Jurkat, Clone E6-1 (cell line): ENCODE measurements around the gene ITPRIP.

Experiments used
- DNase-seq: peaks from one replicate; pipeline ENCODE4 v3.0.0-alpha.2; 2011; ENCODE audit warnings: low read depth, low spot score
- H3K4me3 ChIP-seq: 2 replicates; pipeline ENCODE4 v1.5.1; 2011; ENCODE audit warnings: mild to moderate bottlenecking, low read length, control low read depth, moderate library complexity

Gene ITPRIP

DNA sequence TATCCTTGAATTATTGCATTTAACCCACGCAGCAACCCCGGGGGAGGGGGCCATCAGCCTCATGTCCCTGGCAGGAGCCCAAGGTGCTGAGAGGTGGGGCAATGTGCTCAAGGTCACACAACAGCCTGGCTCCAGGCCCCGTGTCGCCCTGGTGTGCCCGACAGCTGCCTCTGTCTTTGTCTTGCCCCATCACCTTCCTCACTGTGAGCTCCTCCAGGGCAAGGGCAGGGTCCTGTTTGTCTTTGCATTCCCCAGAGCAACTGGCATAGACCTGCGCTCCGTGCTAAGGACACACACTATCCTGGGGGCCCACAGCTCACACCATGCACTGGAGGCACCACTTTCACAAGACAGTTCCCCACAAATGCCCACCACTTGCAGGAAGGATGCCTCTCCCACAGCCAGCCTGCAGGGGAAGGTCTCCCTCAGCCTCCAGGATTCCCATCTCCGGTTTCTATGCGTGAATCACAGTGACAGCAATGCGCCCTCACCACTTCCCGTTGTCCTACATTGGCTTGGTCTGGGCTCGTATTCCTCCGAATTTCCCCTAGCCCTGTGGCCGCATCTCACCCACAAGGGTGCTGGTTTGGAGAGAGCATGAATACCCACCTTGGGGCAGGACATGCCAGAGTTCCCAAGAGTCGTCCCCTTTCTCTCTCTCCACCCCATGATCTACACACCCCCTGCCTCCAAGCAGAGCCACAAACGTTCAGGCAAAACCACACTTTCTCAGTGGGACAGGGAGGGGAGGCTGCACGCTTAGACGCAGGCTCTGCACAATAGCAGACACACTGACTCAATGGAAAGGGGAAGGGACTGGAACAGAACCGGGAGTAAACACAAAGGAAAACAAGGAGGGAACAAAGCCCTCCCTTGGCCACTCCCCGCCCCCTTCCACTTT, 10.3 kb downstream of the ITPRIP start:
- DNase-seq, result peak; percentile 49
- H3K4me3 ChIP-seq, result peak overlapping the region; percentile 50

DNA sequence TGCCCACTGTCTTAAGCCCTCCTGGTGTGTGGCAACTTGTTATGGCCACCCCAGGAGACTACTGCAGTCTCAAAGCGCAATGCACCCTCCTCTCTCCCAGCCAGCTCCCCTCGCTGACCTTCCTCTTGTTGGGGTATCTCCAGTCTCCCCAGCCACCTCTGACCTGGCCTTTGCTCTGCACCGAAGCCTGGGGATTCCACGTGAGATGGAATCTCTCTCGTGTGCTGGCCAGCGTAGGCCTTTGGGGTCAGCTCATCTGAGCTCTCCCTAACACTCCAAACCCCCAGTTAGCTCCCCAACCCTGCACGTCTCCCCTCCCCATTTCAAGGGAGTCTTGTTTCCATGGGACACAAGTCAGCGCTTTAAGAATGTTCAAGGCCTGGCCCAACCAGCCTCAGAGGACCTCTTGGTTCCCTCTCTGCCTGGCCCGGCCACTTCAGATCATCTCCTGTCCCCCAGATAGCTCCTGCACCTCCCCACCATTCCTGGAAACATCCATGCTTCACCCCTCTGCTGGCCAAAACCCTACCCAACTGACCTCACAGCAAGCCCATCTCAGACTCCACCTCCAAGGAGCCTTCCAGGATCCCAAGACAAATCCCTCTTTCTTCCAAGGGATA, 11.2 kb downstream of the ITPRIP start:
- H3K4me3 ChIP-seq, result no peak overlapping the region
- no peak for DNase-seq

DNA sequence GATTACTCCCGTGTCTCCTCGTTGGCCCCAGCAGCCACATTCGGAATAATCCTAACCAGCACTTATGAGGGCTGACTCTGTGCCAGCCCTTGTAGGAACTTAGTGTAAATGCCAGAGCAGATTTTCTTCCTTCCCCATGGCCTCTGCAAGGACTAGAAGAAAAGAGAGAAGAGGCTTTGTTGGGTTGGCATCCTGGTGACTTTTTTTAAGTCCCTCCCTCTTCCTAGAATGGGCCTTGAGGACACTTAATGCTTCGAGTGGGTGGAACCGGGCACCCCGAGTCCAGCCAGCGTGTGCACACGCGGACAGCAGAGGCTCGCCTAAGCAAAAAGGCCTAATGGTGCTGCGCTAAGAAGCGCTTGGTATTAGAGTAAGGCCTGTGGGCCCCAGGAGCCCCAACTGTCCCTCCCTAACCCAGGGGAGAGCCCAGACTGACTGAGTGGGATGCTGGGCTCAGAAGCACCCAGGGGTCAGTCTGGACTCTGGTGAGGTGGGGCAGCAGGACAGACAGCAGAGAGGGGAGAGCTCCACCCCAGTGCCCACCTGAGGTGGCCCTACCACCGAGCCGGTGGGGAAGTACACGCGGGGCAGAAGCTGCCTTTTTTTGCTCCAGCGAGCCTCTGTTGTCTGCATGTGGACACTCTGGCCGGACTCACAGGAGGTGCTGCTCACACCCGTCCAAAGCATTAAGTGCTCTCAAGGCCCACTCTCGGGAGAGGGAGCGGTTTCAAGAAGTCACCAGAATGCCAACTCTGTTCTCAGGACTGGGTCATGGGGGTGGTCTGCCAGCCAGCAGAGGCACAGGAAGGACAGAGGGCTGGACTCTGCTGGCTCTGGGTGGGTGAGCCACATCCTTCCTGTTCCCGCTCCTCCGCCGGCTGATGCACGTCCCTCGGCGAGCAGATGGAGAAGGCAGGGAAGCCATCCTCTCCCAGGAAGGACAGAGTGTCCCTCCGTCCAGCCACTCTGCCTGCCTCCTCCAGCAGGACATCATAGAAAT, 12.5 kb downstream of the ITPRIP start:
- no peak for DNase-seq
- no peak overlapping the region for H3K4me3 ChIP-seq

DNA sequence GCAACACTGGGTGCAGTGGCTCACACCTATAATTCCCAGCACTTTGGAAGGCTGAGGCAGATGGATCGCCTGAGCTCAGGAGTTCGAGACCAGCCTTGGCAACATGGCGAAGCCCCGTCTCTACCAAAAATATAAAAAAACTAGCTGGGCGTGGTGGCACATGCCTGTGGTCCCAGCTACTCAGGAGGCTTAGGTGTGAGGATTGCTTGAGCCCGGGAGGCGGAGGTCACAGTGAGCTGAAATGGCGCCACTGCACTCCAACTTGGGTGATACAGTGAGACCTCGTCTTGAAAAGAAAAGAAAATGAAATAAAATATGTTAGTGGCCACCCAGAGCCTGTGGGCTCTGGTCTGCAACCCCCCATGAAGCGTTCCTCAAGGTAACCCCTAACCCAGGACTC, 13.3 kb downstream of the ITPRIP start:
- no peak for DNase-seq
- no peak overlapping the region for H3K4me3 ChIP-seq

DNA sequence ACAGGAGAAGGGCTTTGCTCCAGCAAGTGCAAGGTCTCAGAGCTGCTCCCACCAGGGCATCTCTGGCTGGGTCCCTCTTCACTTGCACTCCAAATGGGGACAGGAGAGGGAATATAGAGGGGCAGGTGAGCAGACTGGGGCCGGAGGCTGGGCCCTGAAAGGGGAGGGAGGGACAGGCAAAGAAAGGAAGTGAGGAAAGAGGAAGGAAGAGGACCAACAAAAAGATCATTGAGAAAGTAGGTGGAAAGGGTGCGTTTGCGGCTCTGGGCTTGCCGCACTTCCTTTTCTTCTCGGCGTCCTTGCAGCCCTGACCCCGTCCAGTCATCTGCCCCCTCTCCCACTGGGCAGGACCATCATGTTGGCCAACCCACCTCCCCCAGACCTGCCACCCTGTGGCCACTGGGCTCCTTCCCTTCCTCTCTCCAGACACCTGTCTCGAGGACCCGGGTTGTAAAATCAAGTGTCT, 14.0 kb downstream of the ITPRIP start:
- DNase-seq, result no peak
- H3K4me3 ChIP-seq, result no peak overlapping the region

DNA sequence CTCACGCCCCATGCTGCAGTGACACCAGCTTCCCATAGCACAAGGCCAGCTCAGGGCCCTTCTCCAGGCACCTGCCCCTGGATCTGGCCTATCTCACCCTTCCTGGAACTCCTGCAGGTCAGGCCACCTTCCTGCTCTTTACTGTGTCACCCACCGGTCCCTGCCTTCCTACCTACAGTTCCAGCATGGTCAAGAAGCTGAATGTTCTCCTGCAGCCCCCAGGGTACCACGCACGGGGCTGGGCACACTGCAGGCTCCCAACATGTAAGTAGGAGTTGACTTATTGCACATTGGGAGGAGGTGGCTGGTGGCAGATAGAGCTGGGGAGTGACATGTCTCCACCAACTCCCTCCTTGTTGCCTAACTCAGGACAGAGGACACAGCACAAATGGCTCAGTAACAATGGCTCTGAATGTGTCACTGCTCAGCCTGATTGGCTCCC, 14.5 kb downstream of the ITPRIP start:
- H3K4me3 ChIP-seq, result no peak overlapping the region

DNA sequence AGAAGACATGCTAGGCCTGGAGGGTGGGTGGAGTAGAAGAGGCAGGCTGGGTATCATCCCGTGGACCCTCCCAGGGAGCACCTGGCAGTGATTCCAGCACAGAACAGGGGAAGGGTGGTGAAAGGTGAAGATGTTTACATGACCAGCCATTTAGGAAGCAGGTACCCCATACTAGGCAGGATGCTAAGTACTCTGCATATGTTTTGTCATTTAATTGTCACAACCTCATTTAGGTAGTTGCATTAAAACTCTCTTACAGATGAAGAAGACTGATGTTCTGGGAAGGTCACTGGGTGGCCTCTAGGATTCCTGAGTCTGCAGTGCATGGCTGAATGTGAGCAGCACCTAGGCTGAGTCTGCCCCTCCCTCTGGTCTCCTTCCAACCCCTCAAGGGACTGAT, 15.2 kb downstream of the ITPRIP start:
- H3K4me3 ChIP-seq, result no peak overlapping the region
- no peak for DNase-seq

More for the DNA sequence above, 14.5 kb downstream of the ITPRIP start:
- no peak for DNase-seq

DNA sequence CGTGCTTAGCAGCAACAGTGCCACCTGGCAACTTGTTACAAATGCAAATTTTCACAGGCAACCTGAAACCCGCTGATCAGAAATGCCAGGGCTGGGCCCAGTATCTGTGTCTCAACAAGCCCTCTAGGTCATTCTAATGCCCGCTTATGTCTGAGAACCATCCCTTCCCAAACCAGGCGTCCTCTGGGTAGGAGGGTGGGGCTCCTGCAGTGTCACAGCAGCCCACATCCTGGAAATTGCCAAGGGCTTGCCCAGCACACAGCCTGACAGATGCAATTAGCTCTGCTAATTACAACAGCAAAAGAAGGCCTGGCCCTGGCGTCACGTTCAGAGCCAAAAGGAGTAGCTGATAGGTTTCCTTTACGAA, 15.9 kb downstream of the ITPRIP start:
- peak; percentile 48 for DNase-seq
- no peak overlapping the region for H3K4me3 ChIP-seq

DNA sequence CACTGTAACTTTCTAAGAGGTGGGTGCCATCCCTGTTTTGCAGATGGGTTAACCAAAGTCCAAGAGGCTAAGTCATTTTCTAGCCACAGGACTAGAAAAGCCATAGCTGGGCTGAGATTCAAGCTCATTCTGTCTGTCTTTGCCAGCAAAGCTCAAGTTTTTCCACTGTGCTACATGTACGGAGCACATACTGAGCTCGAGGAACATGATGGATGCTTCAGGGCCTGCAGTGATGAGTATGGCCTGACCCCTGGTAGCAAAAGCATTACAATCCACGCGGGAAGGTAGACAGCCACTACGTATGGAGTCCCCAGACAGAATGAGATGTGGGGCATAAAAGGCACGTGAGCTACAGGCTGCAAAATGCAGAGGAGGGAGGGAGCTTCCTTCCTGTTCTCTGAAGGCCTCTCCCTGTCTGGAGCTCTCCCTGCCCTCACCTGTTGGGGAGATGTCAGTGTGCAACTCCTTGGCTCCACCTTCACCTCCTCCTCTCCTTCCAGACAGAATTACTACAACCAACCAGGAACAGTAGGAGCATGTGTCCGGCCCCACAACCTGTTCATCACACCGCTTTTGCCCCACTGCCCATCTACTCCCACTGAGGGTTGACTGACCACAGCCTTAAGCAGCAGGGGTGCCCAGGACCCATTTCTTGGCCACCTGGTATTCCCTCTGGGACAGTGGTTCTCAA, 16.4 kb downstream of the ITPRIP start:
- peak; percentile 23 for DNase-seq
- H3K4me3 ChIP-seq, result no peak overlapping the region

DNA sequence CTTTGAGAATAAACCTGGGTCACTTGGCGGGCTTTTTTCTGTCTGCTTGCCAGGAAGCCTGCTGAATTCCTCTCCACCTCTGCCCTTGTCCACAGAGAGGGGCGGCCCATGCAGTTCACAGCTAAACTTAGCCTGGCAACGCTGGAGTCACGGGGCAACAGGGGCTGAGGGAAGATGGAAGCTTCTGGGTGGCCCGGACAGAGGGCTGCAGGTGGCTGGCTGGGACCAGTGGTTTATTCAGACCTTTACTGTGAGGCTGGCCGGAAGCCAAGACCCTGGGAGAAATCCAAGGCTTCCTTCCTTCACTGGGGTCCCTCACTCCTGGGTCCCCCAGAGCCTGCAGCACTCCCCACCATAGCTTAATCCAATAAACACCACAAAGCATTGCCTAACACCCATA, 17.0 kb downstream of the ITPRIP start:
- DNase-seq, result no peak
- H3K4me3 ChIP-seq, result no peak overlapping the region

DNA sequence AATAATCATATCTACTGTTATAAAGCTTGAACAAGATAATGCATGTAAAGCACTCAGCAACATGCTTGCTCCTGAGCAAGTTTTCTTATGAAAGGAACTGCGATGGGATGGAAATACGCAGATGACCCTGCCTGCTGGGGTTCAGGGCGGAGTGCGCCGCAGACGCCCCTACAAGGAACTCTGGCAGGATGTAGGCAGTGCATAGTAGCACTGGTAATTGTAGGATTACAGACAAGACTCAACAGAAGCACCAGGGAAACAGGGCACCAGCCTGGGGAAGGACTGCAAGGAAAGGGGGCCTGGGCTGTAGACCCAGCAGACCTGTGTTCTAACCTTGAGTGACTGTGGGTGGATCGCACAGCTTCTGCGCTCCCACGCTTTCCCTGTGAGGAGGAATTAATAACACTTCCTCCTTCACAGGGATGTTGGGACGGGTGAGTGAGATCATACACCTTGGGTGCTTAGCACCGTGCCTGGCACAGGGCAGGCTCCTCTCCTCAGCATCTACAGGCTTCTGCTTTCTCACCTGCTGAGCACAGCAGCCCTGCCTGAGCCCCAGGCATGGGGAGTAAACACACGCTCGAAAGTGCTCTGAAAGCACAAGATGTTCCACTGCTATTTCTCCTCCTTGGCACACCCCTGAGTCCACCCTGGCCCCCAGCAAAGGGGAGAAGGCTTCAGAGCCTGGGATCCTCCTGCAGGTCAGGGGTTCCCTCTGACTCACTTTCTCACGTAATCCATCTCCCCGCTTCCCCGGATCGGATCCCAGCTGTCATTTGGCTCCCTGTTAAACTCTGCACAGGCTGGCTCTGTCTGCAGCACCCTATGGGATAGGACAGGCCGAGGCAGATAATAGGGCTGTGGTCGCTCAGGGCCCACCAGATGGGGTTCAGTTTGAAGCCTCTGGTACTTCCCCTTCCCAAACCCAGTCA, 19.2 kb downstream of the ITPRIP start:
- no peak for DNase-seq
- no peak overlapping the region for H3K4me3 ChIP-seq

DNA sequence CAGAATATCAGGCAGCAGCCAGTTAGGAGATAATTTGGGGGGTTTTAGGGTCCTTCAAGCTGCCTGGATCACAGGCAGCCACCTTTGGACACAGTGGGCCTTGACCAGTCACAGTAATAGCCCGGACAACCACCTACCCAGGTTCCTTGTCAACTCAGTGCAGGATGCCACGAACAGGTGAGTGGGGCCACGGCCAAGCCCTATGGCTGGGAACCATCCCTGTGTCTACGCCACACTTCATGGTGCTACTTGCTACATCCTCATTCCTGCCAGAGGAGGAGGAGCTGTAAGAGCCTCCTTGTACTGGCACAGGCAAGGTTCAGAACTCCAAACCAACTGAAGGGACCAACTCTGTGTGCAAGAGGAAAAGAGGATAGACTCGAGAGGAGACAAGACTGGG, 19.9 kb downstream of the ITPRIP start:
- no peak overlapping the region for H3K4me3 ChIP-seq
- DNase-seq, result no peak

DNA sequence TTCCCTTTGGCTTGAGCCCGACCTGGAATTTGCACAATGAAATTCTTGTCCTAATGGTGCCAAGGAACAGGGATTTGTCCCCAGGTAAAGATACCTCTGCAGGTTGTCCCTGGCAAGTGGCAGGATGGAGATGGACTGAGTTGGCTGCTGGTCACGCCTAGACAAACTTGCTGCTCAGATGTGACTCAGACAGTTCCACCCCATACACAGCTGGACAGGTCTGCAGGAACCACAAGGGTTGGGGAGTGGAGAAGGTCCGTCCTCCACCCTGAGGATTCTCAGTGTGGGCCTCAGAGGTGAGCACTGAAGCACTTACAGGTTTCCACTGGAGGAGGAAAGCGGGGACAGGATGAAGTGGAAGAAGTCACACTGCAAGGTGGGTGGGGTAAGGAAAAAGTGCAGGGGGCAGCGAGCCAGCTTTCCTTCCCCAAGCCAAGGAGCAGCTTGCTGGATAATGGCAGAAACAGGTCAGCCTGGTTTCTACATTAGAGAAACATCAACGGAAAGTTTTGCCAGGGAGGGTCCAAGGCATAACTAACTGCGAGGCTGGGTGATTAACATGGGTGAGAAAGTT, 20.5 kb downstream of the ITPRIP start:
- no peak overlapping the region for H3K4me3 ChIP-seq
- DNase-seq, result no peak

DNA sequence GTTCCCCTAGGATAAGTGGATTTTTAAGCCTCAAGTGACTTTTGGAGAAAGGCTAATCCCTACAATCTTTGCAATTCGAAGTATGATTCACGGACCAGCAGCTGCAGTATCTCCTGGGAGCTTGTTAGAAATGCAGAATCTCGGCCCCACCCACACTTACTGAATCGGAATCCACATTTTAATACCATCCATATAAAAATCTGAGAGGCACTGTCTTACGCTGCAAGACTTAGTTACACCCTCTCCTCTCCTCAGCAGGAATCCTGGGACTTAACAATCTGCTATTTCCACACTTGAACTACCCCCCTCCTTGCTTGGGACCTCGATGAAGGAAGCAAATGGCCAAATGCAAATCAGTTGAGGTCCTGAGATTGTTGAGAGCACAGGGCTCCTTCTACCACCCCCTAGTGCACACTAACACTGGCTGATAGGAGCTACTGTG, 21.0 kb downstream of the ITPRIP start:
- no peak for DNase-seq
- H3K4me3 ChIP-seq, result no peak overlapping the region

DNA sequence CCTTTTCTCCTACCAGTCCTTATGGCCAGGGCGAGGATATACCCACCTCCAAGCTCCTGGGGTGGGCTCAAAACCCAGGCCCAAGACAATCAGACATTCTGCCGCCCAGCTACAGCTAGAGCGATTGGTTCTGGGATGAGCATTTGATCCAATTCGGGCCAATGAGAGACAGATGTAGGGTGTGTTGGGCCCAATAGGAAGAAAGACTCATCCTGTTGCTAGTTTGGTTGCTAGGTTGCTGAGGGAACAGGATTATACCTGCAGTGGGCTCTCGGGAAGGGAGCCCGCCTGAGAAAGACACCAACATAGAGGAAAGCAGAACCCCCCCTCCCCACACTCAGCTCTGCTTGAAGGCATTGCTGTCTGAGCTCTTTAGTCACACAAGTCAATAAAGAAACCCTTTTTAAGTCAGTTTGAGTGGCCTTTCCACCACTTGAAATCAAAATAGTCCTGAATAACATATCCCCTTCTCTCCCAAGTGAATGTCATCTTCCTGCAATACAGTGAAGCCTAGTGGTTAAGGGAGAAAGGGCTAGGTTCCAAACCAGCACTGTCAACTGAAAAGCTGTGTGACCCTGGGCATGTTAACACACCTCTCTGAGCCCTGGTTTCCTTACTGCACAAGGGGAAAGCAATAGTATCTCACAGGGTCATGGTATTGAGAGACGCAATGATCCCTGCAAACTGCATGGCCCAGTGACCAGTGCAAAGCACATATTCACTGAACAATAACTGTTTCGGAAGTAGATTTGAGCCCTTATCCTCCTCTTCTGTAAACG, 21.8 kb downstream of the ITPRIP start:
- H3K4me3 ChIP-seq, result no peak overlapping the region
- DNase-seq, result no peak

DNA sequence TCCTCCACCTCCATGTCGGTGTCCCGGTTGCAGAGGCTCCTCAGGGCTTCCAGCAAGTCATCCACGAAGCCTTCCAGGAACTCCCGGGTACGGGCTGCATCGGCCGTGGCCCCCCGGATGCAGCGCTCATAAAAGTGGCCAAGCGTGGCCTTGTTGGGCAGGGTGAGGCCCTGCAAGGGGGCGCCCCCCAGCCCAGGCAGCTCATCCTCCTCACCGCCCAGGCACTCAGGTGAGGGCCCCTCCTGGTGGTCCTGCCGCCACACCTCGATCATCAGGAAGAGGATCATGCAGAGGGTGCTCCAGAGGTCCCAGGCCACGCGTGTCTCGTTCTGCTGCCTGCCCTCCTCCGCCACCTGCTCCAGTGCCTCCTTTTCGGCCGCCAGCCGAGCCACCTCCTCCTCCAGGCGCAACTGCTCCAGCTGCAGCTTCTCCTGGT, 22.8 kb downstream of the ITPRIP start:
- DNase-seq, result no peak
- no peak overlapping the region for H3K4me3 ChIP-seq
